ENCODE data around the gene NLGN2.
"Not testable (repeated sequence)": the region's sequence is repeated elsewhere in the genome, so short reads cannot be mapped to it uniquely, and the experiment has no call there.

NLGN2 gene

DNA sequence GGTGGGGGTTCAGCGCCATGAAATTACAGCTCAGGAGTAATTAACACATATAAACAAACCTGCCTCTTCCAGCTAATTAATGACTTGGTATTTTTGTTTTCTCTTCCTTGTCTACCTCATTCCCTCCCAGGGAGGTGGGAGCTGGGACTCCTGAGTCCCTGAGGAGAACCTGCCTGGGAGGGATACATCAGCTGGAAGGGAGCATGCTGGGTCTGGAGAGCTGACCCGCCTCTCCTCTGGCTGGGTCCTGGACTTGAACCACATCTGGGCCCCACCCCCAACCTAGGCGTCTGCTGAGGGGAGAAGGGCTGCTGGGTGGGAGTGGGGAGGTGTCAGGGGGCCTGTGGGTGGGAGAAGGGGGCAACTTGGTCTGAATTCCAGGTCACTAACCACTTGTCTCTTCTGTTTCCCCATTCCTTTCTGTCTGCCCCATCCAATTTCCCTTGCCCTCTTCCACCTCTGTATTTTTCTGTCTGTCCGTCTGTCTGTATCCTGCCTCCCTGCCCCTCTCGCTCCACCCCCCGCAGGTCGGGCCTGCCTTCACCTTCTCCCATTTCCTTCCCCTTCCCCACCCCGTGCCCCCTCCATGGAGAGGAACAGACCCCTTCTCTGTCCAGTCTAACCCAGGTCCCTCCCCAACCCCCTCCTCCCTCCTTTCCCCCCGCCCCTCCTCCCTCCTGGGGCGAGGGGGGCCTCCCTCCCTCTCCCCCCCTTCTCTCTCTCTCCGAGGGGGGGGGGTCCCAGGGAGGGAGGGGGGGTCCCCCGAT, at the start of gene NLGN2:
Gene NLGN2 (plus strand): TSS at position 361 of the 767 bp plus-strand sequence. CDS start 411 bp downstream, outside the sequence.
- DNase-seq = no peak

DNA sequence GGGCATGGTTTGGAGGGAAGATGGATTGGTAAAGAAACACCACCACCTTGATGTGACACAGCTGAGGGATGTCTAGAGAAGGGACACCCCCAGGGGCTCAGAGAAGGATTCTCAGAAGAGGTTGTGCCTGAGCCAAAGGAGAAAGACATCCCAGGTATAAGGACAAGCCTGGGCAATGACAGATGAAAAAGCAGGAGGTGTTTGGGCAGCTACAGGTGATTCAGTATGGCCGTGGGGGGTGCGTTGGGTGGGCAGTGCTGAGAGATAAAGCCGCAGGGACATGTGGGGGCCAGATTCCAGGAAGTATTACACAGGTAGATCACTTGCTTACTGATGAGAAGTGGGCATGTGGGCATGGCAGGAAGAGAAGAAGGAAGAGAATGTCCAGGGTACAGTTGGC, 45.7 kb upstream of the NLGN2 start:
- DNase-seq = no peak

DNA sequence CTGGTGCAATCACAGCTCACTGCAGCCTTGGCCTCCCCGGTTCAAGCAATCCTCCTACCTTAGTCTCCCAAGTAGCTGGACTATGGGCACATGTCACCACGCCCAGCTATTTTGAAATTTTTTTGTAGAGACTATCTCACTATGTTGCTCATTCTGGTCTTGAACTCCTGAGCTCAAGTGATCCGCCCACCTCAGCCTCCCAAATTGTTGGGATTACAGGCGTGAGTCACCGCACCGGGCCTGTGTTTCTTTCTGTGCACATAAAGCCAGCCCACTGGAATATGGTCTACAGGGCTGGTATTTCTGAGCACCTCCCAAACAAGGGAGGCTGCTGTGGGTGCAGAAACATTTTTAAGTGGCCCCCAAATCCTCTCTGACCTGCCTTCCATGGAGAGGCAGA, 44.3 kb upstream of the NLGN2 start:
- no peak for DNase-seq

DNA sequence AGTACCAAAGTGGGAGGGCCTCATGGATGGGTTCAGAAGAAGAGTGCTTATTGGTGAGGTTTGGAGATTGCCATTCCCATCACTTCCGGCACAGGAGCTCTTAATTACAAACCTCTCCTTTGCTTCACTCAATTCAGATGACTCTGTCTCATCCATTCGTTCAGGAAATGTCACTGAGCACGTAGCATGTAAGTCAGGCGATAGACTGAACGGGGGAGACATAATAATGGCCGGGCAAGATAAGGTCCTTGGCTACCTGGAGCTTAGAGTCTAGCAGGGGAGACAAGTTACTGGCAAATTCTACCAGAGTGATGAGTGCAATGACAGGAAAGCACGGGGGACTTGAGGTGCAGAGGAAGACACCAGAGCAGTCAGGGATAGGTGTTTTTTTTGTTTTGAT, 41.7 kb upstream of the NLGN2 start:
- DNase-seq = not testable (repeated sequence)

DNA sequence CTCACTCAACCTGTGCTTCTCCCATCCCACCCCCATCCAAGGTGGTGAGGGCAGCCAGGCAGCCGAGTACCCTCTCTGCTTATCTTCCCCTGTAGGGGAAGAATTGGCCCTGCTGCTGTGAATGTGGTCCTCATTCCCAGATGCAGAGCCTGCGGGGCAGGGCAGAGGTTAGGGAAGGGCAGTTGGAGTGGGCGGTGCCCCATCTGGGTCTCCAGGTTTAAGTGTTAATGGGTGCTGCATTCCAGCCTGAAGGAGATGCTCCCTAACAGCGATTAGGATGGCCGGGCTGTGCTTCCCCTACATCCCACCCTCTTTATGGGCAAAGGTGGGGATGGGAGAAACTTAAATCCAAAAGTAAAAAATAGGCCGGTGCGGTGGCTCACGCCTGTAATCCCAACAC, 40.6 kb upstream of the NLGN2 start:
- no peak for DNase-seq

DNA sequence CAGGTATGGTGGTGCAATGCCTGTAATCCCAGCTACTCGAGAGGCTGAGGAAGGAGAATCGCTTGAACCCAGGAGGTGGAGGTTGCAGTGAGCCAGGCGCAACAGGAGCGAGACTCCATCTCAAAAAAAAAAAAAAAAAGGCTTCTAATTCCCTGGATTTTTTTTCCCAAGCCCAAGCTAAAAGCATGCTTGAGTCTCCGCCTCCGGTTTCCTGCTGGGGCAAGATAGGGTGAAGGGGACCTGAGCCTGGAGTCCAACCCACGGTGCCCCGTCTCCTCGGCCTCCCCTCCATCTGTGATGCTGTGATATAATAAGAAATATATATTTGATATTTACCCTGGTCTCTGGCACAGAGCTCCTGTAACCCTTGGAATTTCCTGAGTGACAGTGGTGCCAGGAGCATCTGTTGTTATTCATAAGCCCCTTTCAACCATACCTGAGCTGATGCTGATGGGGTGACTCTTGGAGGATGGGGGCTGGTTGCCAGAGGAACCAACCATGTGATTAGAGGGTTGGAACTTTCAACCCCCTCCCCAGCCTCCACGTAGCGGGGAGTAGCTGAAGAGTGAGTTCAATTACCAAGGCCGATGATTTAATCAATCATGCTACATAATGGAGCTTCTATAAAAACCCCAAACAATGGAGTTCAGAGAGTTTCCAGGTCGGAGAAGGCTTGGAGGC, 39.6 kb upstream of the NLGN2 start:
- DNase-seq = no peak

DNA sequence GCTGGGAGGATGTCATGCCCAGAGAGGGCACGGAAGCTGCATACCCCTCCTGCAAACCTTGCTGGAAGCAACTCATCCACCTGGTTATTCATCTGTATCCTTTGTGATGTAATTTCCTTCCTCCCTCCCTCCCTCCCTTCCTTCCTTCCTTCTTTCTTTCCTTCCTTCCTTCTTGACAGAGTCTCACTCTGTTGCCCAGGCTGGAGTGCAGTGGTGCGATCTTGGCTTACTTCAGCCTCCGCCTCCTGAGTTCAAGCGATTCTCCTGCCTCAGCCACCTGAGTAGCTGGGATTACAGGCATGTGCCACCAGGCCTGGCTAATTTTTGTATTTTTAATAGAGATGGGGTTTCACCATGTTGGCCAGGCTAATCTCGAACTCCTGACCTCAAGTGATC, 39.0 kb upstream of the NLGN2 start:
- not testable (repeated sequence) for DNase-seq

DNA sequence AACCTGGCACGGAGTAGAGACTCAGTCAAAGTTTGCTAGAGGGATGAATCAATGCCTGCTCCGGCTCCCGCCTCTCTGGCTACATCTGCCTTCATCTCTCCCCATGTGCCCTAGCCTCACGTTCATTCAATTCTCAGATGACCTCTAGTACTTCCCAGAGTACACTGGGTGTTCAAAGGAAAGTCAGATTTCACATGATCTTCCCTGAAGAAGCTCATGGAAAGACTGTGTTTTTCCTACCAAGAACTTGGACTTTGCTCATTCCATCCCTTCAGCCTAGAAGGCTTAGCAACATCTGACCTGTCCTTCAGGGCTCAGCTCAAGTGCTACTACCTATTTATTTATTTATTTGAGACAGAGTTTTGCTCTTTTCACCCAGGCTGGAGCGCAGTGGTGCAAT, 37.8 kb upstream of the NLGN2 start:
- no peak for DNase-seq

DNA sequence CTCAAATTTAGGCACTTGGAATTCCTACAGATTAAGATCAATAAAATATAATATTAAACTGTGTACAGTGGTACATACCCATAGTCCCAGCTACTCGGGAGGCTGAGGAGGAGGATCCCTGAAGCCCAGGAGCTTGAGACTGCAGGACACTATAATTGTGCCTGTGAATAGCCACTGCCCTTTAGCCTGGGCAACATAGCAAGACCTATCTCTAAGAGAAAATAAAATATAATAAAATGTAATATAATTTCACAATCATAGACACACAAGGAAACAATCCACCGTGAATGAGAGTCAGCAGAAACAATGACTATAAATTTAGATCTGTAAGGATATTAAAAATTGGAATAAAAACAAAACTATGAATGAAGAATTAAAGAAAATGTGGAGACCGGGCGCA, 36.8 kb upstream of the NLGN2 start:
- DNase-seq = no peak

DNA sequence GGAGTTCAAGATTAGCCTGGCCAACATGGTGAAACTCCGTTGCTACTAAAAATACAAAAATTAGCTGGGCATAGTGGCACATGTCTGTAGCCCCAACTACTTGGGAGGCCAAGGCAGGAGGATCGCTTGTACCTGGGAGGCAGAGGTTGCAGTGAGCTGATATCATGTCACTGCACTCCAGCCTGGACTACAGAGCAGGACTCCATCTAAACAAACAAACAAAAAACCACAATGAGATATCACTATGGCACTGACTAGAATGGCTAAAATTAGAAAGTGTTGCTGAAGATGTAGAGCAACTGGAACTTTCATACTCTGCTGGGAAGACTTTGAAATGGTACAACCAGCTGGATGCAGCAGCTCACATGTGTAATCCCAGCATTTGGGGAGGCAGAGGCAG, 33.3 kb upstream of the NLGN2 start:
- no peak for DNase-seq

DNA sequence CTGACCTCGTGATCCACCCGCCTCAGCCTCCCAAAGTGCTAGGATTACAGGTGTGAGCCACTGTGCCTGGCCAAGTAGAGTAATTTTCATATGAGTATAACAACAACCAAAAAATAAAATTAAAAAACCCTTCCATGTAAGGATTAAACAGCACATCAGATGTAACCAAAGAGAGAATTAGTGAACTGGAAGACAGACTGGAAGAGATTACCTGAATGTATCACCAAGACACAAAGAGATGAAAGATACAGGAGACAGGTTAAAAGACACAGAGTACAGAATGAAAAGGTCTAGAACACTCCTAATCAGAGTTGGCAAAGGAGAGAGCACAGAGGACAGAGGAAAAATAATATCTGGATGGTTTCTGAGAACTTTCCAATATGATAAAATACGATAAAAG, 28.5 kb upstream of the NLGN2 start:
- no peak for DNase-seq

DNA sequence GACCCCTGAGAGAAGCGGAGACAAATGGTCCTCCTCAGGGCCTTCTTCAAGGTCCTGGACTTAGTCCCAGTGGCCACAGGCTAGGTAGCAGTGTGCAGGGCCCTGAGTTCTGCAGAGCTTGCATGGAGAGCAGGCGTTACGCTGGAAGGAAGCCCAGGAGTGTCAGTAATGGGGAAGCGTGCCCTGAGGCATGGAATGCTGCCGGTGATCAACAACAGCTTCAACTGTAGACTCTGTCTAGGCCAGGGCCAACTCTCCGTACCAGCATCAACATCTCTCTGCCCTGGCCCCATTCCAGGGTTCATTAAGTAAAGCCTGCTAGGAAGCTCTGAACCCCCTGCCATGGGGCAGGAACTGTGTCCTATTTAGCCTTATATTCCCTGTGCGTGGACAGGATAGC, 27.3 kb upstream of the NLGN2 start:
- DNase-seq = peak; percentile 90

DNA sequence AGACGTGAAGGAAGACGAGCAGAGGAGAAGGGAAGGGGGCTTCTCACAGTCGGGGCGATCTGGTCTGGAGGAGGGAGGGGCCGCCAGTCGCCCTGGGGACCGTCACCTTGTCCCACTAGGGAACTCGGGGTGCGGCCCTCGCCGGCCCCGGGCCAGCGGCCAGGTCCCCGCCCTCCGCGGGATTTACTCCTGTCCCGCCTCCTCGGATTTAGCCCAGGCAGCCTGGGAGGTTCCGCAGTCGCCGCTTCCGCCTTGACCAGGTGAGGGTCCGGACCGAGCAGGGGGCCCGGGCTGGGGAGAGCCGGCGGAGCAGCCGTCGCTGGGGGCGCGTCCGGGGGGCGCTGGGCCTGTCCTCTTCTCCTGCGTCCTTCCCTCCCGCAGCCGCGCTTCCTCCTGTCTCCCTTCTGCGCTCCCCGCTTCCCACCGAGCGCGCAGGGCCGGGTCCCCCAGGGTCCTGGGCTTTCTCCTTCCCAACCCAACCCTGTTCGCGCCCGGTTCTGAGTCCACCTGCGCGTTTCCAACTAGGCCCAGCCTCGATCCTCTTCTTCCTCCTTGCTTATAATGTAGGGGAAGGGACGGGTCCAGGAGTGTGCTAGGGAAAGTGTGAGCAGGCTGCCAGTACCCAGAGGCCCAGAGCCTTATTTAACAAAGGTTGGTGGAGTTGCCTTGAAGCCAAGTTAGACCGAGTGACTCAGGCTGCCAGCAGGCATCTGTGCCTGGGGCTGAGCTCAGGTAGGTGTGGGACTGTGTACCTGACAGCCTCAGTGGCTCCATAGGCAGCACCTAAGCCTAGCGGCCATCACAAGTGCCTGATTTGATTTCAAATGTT, 26.6 kb upstream of the NLGN2 start, which contains the start of gene TNK1:
Gene TNK1 (plus strand): TSS at position 235 of the 829 bp plus-strand sequence. CDS start 1,838 bp downstream, outside the sequence.
- DNase-seq = peak; percentile 2

DNA sequence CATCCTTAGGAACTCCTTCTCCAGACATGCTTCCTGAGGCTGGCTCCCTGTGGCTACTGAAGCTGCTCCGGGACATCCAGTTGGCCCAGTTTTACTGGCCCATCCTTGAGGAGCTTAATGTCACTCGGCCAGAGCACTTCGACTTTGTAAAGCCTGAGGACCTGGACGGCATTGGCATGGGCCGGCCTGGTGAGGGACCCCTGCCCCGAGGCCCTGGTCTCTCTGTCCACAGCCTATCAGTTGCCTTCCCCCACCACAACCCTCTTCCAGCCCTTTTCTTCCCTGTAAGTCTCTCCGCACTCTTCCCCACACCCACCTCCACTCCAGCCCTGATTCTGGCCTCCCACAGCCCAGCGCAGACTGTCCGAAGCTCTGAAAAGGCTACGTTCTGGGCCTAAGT, 24.7 kb upstream of the NLGN2 start:
- DNase-seq = no peak

DNA sequence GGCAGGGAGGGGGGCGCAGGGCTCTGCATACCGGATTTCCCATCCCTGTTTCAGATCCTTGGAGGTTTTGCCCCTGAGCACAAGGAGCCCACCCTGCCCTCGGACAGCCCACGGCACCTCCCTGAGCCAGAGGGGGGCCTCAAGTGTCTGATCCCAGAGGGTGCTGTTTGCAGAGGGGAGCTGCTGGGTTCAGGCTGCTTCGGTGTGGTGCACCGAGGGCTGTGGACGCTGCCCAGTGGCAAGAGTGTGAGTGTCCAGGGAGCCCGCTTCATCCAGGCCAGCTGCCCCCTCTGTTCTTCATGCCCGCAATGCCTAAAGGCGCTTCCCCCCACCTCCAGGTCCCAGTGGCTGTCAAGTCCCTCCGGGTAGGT, 24.3 kb upstream of the NLGN2 start:
- DNase-seq = no peak

DNA sequence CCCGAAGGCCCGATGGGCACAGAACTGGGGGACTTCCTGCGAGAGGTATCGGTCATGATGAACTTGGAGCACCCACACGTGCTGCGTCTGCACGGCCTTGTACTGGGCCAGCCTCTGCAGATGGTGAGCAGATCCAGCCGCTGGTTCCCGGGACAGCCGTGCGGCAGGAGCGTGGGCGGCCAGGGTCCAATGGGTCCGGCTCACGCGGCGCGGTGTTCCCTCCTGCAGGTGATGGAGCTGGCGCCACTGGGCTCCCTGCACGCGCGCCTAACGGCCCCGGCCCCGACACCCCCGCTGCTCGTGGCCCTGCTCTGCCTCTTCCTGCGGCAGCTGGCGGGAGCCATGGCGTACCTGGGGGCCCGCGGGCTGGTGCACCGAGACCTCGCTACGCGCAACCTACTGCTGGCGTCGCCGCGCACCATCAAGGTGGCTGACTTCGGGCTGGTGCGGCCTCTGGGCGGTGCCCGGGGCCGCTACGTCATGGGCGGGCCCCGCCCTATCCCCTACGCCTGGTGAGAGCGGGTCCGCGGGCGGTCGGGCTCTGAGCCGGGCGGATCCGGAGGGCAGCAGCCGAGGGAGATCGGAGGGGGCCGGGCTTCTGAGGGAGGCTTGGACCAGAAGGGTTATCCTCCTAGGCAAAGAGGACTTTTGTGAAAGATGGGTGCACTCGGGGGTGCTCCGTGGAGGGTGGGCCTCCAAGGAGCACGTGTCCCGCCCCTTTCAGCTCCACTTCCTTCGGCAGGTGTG, 23.7 kb upstream of the NLGN2 start:
- no peak for DNase-seq

DNA sequence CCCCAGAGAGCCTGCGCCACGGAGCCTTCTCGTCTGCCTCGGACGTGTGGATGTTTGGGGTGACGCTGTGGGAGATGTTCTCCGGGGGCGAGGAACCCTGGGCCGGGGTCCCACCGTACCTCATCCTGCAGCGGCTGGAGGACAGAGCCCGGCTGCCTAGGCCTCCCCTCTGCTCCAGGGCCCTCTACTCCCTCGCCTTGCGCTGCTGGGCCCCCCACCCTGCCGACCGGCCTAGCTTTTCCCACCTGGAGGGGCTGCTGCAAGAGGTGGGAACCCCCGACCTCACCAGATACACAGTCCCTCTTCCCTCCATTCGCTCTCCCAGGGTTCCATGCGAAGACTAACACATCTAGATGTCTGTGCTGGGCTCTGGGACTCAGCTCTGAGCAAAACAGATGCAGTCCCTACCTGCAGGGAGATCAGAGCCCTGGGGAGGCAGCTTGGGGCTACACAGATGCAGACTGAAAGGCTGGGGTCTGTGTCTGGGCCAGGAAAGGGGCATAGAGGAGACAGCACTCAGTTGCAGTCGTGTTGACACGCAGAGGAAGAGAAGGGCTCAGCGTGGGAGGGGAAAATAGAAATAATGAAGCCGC, 23.1 kb upstream of the NLGN2 start:
- no peak for DNase-seq

DNA sequence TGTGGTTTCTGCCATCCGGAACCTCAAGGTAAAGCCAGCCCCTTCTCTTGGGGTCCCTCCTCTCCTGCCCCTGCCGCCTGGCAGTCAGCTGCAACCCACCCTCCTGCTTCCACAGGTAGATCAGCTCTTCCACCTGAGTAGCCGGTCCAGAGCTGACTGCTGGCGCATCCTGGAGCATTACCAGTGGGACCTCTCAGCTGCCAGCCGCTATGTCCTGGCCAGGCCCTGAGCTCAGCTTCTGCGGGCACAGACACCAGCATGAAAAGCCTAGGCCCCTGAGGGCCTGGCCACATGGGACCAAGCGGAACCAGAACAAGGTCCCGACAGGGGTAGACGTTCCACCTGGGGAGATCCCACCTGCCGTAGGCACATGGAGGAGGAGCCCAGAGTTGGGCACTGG, 18.8 kb upstream of the NLGN2 start:
- DNase-seq = no peak

DNA sequence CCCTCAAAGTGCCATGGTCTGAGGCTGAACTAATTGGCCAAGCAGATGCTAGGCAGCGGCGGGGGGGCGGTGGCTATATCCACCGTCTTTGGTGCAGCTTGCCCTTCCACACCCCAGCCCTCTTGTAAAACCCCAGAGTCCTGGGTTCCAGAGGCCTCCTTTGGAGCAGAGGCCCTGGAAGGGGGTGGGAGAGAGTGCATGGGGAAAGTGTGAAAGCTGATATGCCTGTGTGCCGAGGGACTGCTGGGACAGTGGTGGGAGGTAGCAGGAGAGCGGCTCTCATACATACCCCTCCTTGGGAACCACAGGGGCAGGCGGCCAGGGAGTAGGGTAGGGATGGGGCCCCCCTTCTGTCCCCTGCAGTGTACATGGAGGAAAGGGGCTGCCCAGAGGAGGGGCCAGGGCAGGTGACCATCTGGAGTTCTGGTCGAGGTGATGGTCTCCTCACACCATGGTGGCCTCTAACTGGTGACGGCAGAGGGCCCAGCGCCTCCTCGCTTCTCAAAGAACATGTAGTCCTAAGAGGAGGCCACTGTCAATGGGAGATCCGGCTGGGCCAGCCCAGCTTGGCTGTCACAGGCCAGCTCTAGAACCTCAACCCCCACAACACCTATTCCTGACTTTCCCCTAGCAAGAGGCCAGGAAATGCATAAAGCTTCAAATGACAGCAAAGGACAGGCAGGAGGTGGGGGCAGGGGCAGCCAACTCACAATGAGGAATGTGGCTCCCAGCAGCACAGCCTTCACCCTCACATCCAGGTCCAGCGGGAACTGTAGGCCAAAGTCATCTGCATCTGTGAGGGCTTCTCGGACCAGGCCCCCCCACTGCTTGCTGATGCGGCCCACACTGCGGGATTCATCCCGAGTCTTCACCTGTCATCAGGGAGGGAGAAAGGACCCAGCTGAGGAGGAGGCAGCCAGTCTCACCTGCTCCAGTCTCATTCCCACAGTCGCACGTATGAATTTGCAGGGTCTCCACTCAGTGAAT, 17.4 kb upstream of the NLGN2 start:
- no peak for DNase-seq

DNA sequence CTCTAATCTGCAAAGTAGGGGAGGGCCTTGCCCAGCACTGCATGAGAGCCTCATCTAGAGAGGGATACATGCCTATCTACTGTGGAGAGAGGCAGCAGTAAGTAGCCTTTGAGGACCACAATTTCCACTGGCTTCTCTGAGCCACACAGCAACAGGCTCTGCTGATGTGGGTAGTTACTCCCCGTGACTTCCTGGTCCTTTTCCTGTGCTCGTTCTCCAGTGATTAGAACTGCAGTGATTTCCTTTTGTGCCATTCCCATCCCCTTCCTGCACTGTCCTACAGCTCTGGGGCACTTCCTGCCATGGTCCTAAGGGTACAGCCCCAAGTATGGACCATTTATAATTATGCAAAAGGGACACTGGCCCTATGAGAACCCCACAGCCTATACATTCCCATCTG, 16.3 kb upstream of the NLGN2 start:
- no peak for DNase-seq
